KMS-11 (cell line): Measurements from ENCODE around the gene GRK5.

Experiments
- H2AFZ ChIP-seq: fragments of 200-600 bp; sonication (generic); 2 replicates; pipeline ENCODE4 v1.6.1; 2016; ENCODE audit warnings: antibody characterized with exemption, mixed run types, low read depth
- H3K27ac ChIP-seq: fragments of 200-600 bp; sonication (generic); 2 replicates; pipeline ENCODE4 v1.6.1; 2016; ENCODE audit warnings: mild to moderate bottlenecking, mixed run types
- H3K27me3 ChIP-seq: fragments of 200-600 bp; sonication (generic); 2 replicates; pipeline ENCODE4 v1.6.1; 2017; ENCODE audit warnings: mild to moderate bottlenecking, low read depth, mixed run types, moderate library complexity; ENCODE audit not compliant: insufficient read depth
- H3K36me3 ChIP-seq: fragments of 200-600 bp; sonication (generic); 2 replicates; pipeline ENCODE4 v1.6.1; 2017; ENCODE audit warnings: mild to moderate bottlenecking, mixed run types; ENCODE audit not compliant: insufficient read depth
- H3K4me1 ChIP-seq: fragments of 200-600 bp; sonication (generic); 2 replicates; pipeline ENCODE4 v1.6.1; 2016; ENCODE audit warnings: mild to moderate bottlenecking, low read depth, mixed run types; ENCODE audit not compliant: poor library complexity, severe bottlenecking
- H3K4me2 ChIP-seq: fragments of 200-600 bp; sonication (generic); 2 replicates; pipeline ENCODE4 v1.7.0; 2016; ENCODE audit warnings: mild to moderate bottlenecking, mixed run types
- H3K4me3 ChIP-seq: fragments of 200-600 bp; sonication (generic); IDR thresholded peaks from 2 replicates; pipeline ENCODE4 v1.6.1; 2017; ENCODE audit warnings: low read depth, low read length, mixed read lengths; ENCODE audit not compliant: insufficient read depth
- H3K79me2 ChIP-seq: fragments of 200-600 bp; sonication (generic); 2 replicates; pipeline ENCODE4 v1.6.1; 2016; ENCODE audit warnings: low read depth, mixed run types; ENCODE audit not compliant: insufficient read depth
- H3K9ac ChIP-seq: fragments of 200-600 bp; sonication (generic); 2 replicates; pipeline ENCODE4 v1.6.1; 2016; ENCODE audit warnings: mild to moderate bottlenecking, mixed run types
- H4K20me1 ChIP-seq: fragments of 200-600 bp; sonication (generic); 2 replicates; pipeline ENCODE4 v1.6.1; 2016; ENCODE audit warnings: mild to moderate bottlenecking, mixed run types; ENCODE audit not compliant: insufficient read depth
- CTCF ChIP-seq: fragments of 200-600 bp; sonication (generic); conservative IDR thresholded peaks from 2 replicates; pipeline ENCODE4 v1.6.1; 2017; ENCODE audit warnings: low read depth, mild to moderate bottlenecking, antibody characterized with exemption, low read length, moderate library complexity, mixed read lengths

The GRK5 gene

GRCh38 chr10:119453313-119453712 is 245.9 kb downstream of the GRK5 start:
- Histone ChIP-seq H3K9ac (no peak overlapping the region), H3K4me1 (no peaks in the 10 kb centered on the region), H4K20me1 (no peaks in the 10 kb centered on the region), H3K79me2 (no peaks in the 10 kb centered on the region), H3K27me3 (no peaks in the 10 kb centered on the region), H3K4me3 (no peak overlapping the region), H3K36me3 (no peaks in the 10 kb centered on the region), H3K27ac (no peak overlapping the region), H3K4me2 (no peak overlapping the region), H2AFZ (no peak overlapping the region)
- TF ChIP-seq CTCF: no peak

- Histone ChIP-seq H4K20me1 (no peaks in the 10 kb centered on the region), H3K36me3 (no peaks in the 10 kb centered on the region), H3K4me3 (no peak overlapping the region), H2AFZ (no peak overlapping the region), H3K4me2 (no peak overlapping the region), H3K9ac (no peak overlapping the region), H3K27ac (no peak overlapping the region), H3K4me1 (no peaks in the 10 kb centered on the region), H3K27me3 (no peaks in the 10 kb centered on the region), H3K79me2 (no peaks in the 10 kb centered on the region)
- no peak for TF ChIP-seq CTCF
Measured at GRCh38 chr10:119454316-119454715, 246.9 kb downstream of the GRK5 start.

GRCh38 chr10:119454990-119455389 is 247.6 kb downstream of the GRK5 start:
- Histone ChIP-seq H2AFZ (no peak overlapping the region), H3K4me1 (no peaks in the 10 kb centered on the region), H3K27me3 (no peaks in the 10 kb centered on the region), H3K4me3 (no peak overlapping the region), H3K27ac (no peak overlapping the region), H4K20me1 (no peaks in the 10 kb centered on the region), H3K79me2 (no peaks in the 10 kb centered on the region), H3K9ac (no peak overlapping the region), H3K4me2 (no peak overlapping the region), H3K36me3 (no peaks in the 10 kb centered on the region)
- no peak for TF ChIP-seq CTCF

GRCh38 chr10:119455609-119456434 is 248.5 kb downstream of the GRK5 start:
- no peaks in the 10 kb centered on the region for H3K79me2 ChIP-seq
- TF ChIP-seq CTCF: no peak
- no peaks in the 10 kb centered on the region for H3K27me3 ChIP-seq
- no peaks in the 10 kb centered on the region for H3K36me3 ChIP-seq
- no peak overlapping the region for H3K9ac ChIP-seq
- H4K20me1 ChIP-seq: no peaks in the 10 kb centered on the region
- no peaks in the 10 kb centered on the region for H3K4me1 ChIP-seq
- no peak overlapping the region for H3K27ac ChIP-seq
- no peak overlapping the region for H3K4me3 ChIP-seq
- H3K4me2 ChIP-seq: no peak overlapping the region
- no peak overlapping the region for H2AFZ ChIP-seq
